ENCODE data around the gene MRPL38.

The MRPL38 gene

DNA sequence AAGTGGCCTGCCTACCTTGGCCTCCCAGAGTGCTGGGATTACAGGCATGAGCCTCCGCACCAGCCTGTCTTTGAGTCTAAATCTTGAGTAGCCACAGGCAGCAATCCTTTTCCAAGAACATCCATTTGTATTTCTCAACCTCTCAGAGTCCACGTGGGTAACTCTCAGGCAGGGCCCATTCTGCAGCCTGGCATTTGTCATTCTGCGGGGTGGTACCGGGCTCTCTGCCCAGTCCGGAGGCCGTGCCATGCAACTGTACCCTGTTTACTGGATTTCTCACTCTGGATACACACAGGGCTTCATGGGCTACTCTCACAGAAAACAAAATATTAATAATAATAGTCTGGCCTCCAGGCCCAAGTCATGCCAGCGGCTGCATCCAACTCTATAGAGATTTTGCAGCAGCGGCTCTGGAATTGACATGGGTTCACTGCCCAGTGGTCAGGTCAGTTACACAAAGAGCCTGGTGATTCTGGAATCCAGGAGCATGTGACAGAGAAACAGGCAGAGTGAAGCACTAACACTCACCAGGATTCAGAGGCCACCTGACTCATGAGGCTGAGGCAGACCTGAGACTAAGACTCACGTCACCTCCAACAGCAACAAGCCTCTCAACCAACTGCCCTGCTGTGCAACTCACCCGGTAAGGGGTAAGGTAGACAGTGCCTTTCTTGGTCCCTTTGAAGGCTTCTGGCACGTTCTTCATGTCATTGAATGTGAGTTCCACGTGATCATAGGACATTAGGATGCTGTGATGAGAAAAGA, 53.6 kb downstream of the MRPL38 start:
- no peak overlapping the region for H3K4me3 ChIP-seq (replicated peaks; ENCODE audit: low read depth, low read length)
- TF ChIP-seq, protein P1, sequence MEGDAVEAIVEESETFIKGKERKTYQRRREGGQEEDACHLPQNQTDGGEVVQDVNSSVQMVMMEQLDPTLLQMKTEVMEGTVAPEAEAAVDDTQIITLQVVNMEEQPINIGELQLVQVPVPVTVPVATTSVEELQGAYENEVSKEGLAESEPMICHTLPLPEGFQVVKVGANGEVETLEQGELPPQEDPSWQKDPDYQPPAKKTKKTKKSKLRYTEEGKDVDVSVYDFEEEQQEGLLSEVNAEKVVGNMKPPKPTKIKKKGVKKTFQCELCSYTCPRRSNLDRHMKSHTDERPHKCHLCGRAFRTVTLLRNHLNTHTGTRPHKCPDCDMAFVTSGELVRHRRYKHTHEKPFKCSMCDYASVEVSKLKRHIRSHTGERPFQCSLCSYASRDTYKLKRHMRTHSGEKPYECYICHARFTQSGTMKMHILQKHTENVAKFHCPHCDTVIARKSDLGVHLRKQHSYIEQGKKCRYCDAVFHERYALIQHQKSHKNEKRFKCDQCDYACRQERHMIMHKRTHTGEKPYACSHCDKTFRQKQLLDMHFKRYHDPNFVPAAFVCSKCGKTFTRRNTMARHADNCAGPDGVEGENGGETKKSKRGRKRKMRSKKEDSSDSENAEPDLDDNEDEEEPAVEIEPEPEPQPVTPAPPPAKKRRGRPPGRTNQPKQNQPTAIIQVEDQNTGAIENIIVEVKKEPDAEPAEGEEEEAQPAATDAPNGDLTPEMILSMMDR (IDR thresholded peaks at IDR 0.05; ENCODE audit: low read depth, low read length, missing control alignments), result no peak
- no peak for DNase-seq (ENCODE audit: extremely low read depth, low read depth)

DNA sequence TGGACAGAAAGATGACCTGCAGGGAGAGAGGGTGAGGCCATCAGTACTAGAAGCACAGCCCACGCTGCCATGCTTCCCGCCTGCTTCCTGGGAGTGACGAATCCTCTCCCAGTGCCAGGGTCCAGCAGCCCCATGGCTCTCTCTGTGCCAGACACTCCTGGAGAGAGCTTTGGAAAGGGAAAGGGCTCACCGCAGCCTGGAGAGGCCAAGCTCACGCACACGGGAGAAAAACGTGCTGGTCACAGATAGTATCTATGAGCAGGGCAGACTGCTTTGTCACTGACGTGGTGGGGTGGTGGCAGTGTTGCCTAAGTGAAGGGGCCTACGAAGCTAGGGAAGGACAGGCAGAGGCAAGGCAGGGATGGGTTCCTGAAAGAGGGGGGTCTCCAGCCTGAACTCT, 55.0 kb downstream of the MRPL38 start:
- DNase-seq (ENCODE audit: extremely low read depth, low read depth), result no peak
- no peak overlapping the region for H3K4me3 ChIP-seq (replicated peaks; ENCODE audit: low read depth, low read length)
- TF ChIP-seq, protein P1 (IDR thresholded peaks at IDR 0.05; ENCODE audit: low read depth, low read length, missing control alignments), result no peak

DNA sequence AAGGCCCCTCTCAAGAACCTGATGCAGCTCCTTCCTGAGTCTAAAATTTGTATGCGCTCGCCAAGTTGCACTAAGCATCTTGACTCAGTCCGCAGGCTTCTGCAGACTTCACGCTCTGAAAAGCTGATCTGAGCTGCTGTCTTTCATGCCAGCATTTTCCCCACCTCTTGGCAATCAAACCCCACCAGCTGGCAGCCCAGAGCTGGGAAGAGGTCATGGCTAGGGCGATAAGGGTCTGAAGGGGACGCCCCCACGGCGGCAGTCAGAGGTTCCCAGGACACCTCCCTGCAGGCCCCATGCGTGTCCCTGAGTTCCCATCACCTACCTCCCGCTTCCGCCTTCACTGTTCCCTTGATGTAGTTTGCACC, 55.4 kb downstream of the MRPL38 start:
- H3K4me3 ChIP-seq (replicated peaks; ENCODE audit: low read depth, low read length), result no peak overlapping the region
- TF ChIP-seq, protein P1 (IDR thresholded peaks at IDR 0.05; ENCODE audit: low read depth, low read length, missing control alignments), result no peak
- DNase-seq (ENCODE audit: extremely low read depth, low read depth), result no peak

All from HFF-Myc (cell line).